Measurements from ENCODE around the gene AP3B1.

The AP3B1 gene

GRCh38 chr5:77990020-77990419 is 304.5 kb downstream of the AP3B1 start:
- Histone ChIP-seq H2AFZ (ENCODE audit: low read length) (no peak overlapping the region), H3F3A (ENCODE audit: low read depth) (no peaks in the 10 kb centered on the region), H3K4me1 (ENCODE audit: insufficient read depth, low read length, poor library complexity, severe bottlenecking) (peaks cover 6% of the 10 kb centered on the region), H3K9me3 (ENCODE audit: insufficient read depth, low read depth, low read length) (no peaks in the 10 kb centered on the region), H3K9me2 (replicated peaks; ENCODE audit: low read depth, low read length) (no peaks in the 10 kb centered on the region), H3K36me3 (ENCODE audit: insufficient read depth, low read length) (no peaks in the 10 kb centered on the region), H4K20me1 (ENCODE audit: insufficient read depth, low read length, poor library complexity, severe bottlenecking) (no peaks in the 10 kb centered on the region), H3K4me3 (ENCODE audit: low read length, poor library complexity, severe bottlenecking) (no peak overlapping the region), H3K27me3 (ENCODE audit: insufficient read depth, low read length, poor library complexity, severe bottlenecking) (no peaks in the 10 kb centered on the region), H3K79me2 (ENCODE audit: insufficient read depth, low read length) (no peaks in the 10 kb centered on the region), H3K9ac (ENCODE audit: low read depth, low read length, poor library complexity, severe bottlenecking) (no peak overlapping the region), H3K4me2 (ENCODE audit: low read depth, low read length, poor library complexity, severe bottlenecking) (no peak overlapping the region)
- no peak for TF ChIP-seq EZH2phosphoT487 (IDR thresholded peaks at IDR 0.05; ENCODE audit: borderline replicate concordance)
- TF ChIP-seq CTCF (conservative IDR thresholded peaks at IDR 0.05; ENCODE audit: low read length), result no peak

- Histone ChIP-seq H3K9me2 (replicated peaks; ENCODE audit: low read depth, low read length) (no peaks in the 10 kb centered on the region), H3K36me3 (ENCODE audit: insufficient read depth, low read length) (no peaks in the 10 kb centered on the region), H3K27me3 (ENCODE audit: insufficient read depth, low read length, poor library complexity, severe bottlenecking) (no peaks in the 10 kb centered on the region), H3K9ac (ENCODE audit: low read depth, low read length, poor library complexity, severe bottlenecking) (no peak overlapping the region), H3K4me3 (ENCODE audit: low read length, poor library complexity, severe bottlenecking) (no peak overlapping the region), H3K4me2 (ENCODE audit: low read depth, low read length, poor library complexity, severe bottlenecking) (no peak overlapping the region), H2AFZ (ENCODE audit: low read length) (no peak overlapping the region), H3K4me1 (ENCODE audit: insufficient read depth, low read length, poor library complexity, severe bottlenecking) (no peaks in the 10 kb centered on the region), H3F3A (ENCODE audit: low read depth) (no peaks in the 10 kb centered on the region), H3K79me2 (ENCODE audit: insufficient read depth, low read length) (no peaks in the 10 kb centered on the region), H3K9me3 (ENCODE audit: insufficient read depth, low read depth, low read length) (no peaks in the 10 kb centered on the region), H4K20me1 (ENCODE audit: insufficient read depth, low read length, poor library complexity, severe bottlenecking) (no peaks in the 10 kb centered on the region)
- no peak for TF ChIP-seq CTCF (conservative IDR thresholded peaks at IDR 0.05; ENCODE audit: low read length)
Measured at GRCh38 chr5:77987988-77988387, 306.5 kb downstream of the AP3B1 start.

- Histone ChIP-seq H3K4me1 (ENCODE audit: insufficient read depth, low read length, poor library complexity, severe bottlenecking) (no peaks in the 10 kb centered on the region), H3K9me3 (ENCODE audit: insufficient read depth, low read depth, low read length) (no peaks in the 10 kb centered on the region), H3K4me2 (ENCODE audit: low read depth, low read length, poor library complexity, severe bottlenecking) (no peak overlapping the region), H3F3A (ENCODE audit: low read depth) (no peaks in the 10 kb centered on the region), H4K20me1 (ENCODE audit: insufficient read depth, low read length, poor library complexity, severe bottlenecking) (no peaks in the 10 kb centered on the region), H3K9ac (ENCODE audit: low read depth, low read length, poor library complexity, severe bottlenecking) (no peak overlapping the region), H3K36me3 (ENCODE audit: insufficient read depth, low read length) (no peaks in the 10 kb centered on the region), H3K9me2 (replicated peaks; ENCODE audit: low read depth, low read length) (no peaks in the 10 kb centered on the region), H3K4me3 (ENCODE audit: low read length, poor library complexity, severe bottlenecking) (no peak overlapping the region), H2AFZ (ENCODE audit: low read length) (no peak overlapping the region), H3K27me3 (ENCODE audit: insufficient read depth, low read length, poor library complexity, severe bottlenecking) (no peaks in the 10 kb centered on the region), H3K79me2 (ENCODE audit: insufficient read depth, low read length) (no peaks in the 10 kb centered on the region)
- TF ChIP-seq CTCF (conservative IDR thresholded peaks at IDR 0.05; ENCODE audit: low read length) (no peak), EZH2phosphoT487 (IDR thresholded peaks at IDR 0.05; ENCODE audit: borderline replicate concordance) (no peak)
Measured at GRCh38 chr5:77987331-77987730, 307.2 kb downstream of the AP3B1 start.
